ENCODE measurements around the gene RAB6B.

RAB6B gene

DNA sequence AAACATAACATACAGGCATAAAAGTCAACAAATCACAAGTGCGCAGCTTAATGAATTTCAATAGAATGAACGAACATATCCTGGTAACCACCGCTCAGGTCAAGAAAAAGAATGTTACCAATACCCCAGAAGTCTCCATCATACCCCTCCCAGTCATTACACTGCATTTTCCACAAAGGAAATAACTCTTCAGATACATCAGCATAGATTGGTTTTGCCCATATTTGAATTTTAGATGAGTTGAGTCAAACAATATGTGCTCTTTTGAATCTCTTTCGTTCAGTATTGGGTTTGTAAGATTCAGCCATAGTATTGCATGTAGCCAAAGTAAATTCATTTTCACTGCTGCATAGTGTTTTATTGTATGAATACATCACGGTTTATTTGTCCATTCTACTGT, 6.2 kb upstream of the RAB6B start:
- TF ChIP-seq ISL1 (CRISPR knock-in tag; IDR thresholded peaks at IDR 0.05), result no peak
- no peak for ATAC-seq

DNA sequence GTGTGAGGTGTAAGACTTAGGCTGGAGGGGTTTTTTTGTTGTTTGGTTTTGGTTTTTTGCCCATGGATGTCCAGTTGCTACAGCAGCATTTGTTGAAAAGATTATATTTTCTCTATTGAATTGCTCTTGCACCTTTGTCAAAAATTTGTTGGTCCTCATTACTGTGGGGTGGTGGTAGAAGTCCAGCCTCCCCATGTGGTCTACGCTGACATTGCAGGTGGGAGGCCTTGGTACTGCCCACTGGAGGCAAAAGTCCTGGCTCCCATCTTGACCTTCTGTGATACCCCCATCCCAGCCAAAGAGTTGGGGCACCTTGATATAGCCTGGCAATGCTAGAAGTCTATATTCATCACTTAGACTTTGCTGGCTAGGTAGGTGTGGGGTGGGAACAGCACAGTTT, 5.4 kb upstream of the RAB6B start:
- TF ChIP-seq, protein P1, sequence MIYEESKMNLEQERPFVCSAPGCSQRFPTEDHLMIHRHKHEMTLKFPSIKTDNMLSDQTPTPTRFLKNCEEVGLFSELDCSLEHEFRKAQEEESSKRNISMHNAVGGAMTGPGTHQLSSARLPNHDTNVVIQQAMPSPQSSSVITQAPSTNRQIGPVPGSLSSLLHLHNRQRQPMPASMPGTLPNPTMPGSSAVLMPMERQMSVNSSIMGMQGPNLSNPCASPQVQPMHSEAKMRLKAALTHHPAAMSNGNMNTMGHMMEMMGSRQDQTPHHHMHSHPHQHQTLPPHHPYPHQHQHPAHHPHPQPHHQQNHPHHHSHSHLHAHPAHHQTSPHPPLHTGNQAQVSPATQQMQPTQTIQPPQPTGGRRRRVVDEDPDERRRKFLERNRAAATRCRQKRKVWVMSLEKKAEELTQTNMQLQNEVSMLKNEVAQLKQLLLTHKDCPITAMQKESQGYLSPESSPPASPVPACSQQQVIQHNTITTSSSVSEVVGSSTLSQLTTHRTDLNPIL (CRISPR knock-in tag; IDR thresholded peaks at IDR 0.05; ENCODE audit: low read depth), result no peak
- TF ChIP-seq CSRNP3 (CRISPR knock-in tag; IDR thresholded peaks at IDR 0.05) (no peak), TOX (CRISPR knock-in tag; IDR thresholded peaks at IDR 0.05; ENCODE audit: borderline replicate concordance) (no peak), ISL1 (CRISPR knock-in tag; IDR thresholded peaks at IDR 0.05) (no peak), BACH2 (CRISPR knock-in tag; IDR thresholded peaks at IDR 0.05; ENCODE audit: borderline replicate concordance) (no peak), ZFP30 (CRISPR knock-in tag; IDR thresholded peaks at IDR 0.05) (no peak), PPARA (CRISPR knock-in tag; IDR thresholded peaks at IDR 0.05; ENCODE audit: borderline replicate concordance) (no peak), OSR1 (CRISPR knock-in tag; IDR thresholded peaks at IDR 0.05) (no peak), TCF4 (CRISPR knock-in tag; IDR thresholded peaks at IDR 0.05; ENCODE audit: borderline replicate concordance) (no peak), ARNTL (CRISPR knock-in tag; IDR thresholded peaks at IDR 0.05; ENCODE audit: borderline replicate concordance, low read depth) (no peak), ZNF565 (CRISPR knock-in tag; conservative IDR thresholded peaks at IDR 0.05; ENCODE audit: low read depth) (no peak), SNAI2 (CRISPR knock-in tag; IDR thresholded peaks at IDR 0.05) (no peak)
- ATAC-seq, result no peak

DNA sequence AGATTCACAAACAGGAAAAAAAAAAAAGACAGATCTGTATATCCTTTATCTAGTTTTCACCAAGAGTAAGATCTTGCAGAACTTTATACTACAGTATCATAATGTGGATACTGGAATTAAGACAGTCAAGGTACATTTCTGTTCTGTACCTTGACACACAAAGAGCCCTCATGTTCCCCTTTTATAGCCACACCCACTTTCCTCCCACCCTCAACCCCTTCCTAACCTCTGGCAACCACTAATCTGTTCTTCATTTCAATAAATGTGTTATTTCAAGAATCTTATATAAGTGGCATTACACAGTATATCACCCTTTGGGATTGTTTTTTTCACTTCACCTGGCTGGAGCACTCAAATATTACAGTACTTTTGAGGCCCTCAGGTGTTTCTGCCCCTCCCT, 3.6 kb upstream of the RAB6B start:
- no peak for ATAC-seq
- TF ChIP-seq CSRNP3 (CRISPR knock-in tag; IDR thresholded peaks at IDR 0.05) (no peak), ZC3H10 (CRISPR knock-in tag; IDR thresholded peaks at IDR 0.05) (no peak), RARB (CRISPR knock-in tag; IDR thresholded peaks at IDR 0.05) (no peak), PPARA (CRISPR knock-in tag; IDR thresholded peaks at IDR 0.05; ENCODE audit: borderline replicate concordance) (no peak), ARNTL (CRISPR knock-in tag; IDR thresholded peaks at IDR 0.05; ENCODE audit: borderline replicate concordance, low read depth) (no peak), OSR1 (CRISPR knock-in tag; IDR thresholded peaks at IDR 0.05) (no peak), TCF4 (CRISPR knock-in tag; IDR thresholded peaks at IDR 0.05; ENCODE audit: borderline replicate concordance) (no peak), ZNF565 (CRISPR knock-in tag; conservative IDR thresholded peaks at IDR 0.05; ENCODE audit: low read depth) (no peak), GLIS3 (CRISPR knock-in tag; IDR thresholded peaks at IDR 0.05) (no peak), ESRRG (CRISPR knock-in tag; IDR thresholded peaks at IDR 0.05) (no peak), SNAI2 (CRISPR knock-in tag; IDR thresholded peaks at IDR 0.05) (no peak), CSDC2 (CRISPR knock-in tag; IDR thresholded peaks at IDR 0.05) (no peak)
- TF ChIP-seq, protein P1 (CRISPR knock-in tag; IDR thresholded peaks at IDR 0.05; ENCODE audit: low read depth), result no peak
- TF ChIP-seq, protein P2, sequence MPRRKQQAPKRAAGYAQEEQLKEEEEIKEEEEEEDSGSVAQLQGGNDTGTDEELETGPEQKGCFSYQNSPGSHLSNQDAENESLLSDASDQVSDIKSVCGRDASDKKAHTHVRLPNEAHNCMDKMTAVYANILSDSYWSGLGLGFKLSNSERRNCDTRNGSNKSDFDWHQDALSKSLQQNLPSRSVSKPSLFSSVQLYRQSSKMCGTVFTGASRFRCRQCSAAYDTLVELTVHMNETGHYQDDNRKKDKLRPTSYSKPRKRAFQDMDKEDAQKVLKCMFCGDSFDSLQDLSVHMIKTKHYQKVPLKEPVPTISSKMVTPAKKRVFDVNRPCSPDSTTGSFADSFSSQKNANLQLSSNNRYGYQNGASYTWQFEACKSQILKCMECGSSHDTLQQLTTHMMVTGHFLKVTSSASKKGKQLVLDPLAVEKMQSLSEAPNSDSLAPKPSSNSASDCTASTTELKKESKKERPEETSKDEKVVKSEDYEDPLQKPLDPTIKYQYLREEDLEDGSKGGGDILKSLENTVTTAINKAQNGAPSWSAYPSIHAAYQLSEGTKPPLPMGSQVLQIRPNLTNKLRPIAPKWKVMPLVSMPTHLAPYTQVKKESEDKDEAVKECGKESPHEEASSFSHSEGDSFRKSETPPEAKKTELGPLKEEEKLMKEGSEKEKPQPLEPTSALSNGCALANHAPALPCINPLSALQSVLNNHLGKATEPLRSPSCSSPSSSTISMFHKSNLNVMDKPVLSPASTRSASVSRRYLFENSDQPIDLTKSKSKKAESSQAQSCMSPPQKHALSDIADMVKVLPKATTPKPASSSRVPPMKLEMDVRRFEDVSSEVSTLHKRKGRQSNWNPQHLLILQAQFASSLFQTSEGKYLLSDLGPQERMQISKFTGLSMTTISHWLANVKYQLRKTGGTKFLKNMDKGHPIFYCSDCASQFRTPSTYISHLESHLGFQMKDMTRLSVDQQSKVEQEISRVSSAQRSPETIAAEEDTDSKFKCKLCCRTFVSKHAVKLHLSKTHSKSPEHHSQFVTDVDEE (CRISPR knock-in tag; IDR thresholded peaks at IDR 0.05), result no peak
- TF ChIP-seq, protein P3, sequence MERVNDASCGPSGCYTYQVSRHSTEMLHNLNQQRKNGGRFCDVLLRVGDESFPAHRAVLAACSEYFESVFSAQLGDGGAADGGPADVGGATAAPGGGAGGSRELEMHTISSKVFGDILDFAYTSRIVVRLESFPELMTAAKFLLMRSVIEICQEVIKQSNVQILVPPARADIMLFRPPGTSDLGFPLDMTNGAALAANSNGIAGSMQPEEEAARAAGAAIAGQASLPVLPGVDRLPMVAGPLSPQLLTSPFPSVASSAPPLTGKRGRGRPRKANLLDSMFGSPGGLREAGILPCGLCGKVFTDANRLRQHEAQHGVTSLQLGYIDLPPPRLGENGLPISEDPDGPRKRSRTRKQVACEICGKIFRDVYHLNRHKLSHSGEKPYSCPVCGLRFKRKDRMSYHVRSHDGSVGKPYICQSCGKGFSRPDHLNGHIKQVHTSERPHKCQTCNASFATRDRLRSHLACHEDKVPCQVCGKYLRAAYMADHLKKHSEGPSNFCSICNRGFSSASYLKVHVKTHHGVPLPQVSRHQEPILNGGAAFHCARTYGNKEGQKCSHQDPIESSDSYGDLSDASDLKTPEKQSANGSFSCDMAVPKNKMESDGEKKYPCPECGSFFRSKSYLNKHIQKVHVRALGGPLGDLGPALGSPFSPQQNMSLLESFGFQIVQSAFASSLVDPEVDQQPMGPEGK (CRISPR knock-in tag; IDR thresholded peaks at IDR 0.05; ENCODE audit: borderline replicate concordance), result no peak

All from SK-N-SH treated with all-trans-retinoic acid at 6 μM for 48 hours (cell line).